ENCODE measurements around the gene AKIRIN2.

GRCh38 chr6:87670707-87671106, 31.3 kb downstream of the AKIRIN2 start:
- TF ChIP-seq CTCF (conservative IDR thresholded peaks at IDR 0.05; ENCODE audit: low read length), result no peak
- TF ChIP-seq EZH2phosphoT487 (IDR thresholded peaks at IDR 0.05; ENCODE audit: borderline replicate concordance), result no peak

Data from Loucy (cell line).